HepG2 (cell line): ENCODE measurements around the gene PDILT. TPM values are rescaled to one million over a fixed set of nuclear protein-coding genes. Genes with fewer than 3 reads are reported as not detected.
A peak's percentile ranks its signal among the peaks of the same experiment; 100 is the strongest.

Source experiments
- ATAC-seq: fragments of 200-7000 bp; cut with Tn5 transposase; 3 replicates; pipeline ENCODE4 v1.9.1; 2020; ENCODE audit warnings: mild to moderate bottlenecking, moderate library complexity
- BruUV-seq: library from RNA; stranded (reverse); fragments of 400-500 nt; replicated peaks from 2 replicates; lab custom pipeline; 2021; lab: Mats Ljungman, UMichigan
- CTCF ChIA-PET: fragments of 300-600 bp; formaldehyde crosslinking; extraction: SDS; loops from one replicate; lab custom pipeline; 2021; ENCODE audit warnings: low total read pairs, inconsistent platforms, low intra/inter-chr PET ratio; lab: Yijun Ruan, JAX
- POLR2A ChIA-PET: fragments of 350-600 bp; sonication (Branson Sonifier 250); formaldehyde crosslinking; loops from one replicate; lab custom pipeline; 2020; ENCODE audit warnings: antibody characterized with exemption, inconsistent platforms; lab: Yijun Ruan, JAX
- DNase-seq: peaks from one replicate; pipeline ENCODE4 v3.0.0-alpha.2; 2015; ENCODE audit warnings: low spot score
- FAIRE-seq: peaks from 3 replicates; lab custom pipeline; 2011; peaks lifted over from hg19 to GRCh38; lab: Jason Lieb, UNC
- H2AFZ ChIP-seq: one replicate; pipeline ENCODE4 v1.6.1; 2011; ENCODE audit warnings: low read length, inconsistent platforms
- H3K27ac ChIP-seq: fragments of 300-600 bp; 3 replicates; pipeline ENCODE4 v1.8.0; 2011; ENCODE audit warnings: mixed run types, mild to moderate bottlenecking, mixed read lengths, low read length, inconsistent platforms; ENCODE audit not compliant: insufficient read depth; ENCODE audit errors: extremely low read length
- H3K27me3 ChIP-seq, 2 experiments: fragments of 200-600 bp in 1 of 2; 2 replicates in 1 of 2; 3 replicates in 1 of 2; pipeline versions ENCODE4 v1.6.0 to v1.8.0; 2011; ENCODE audit warnings: low read length in 2 of 2, mild to moderate bottlenecking in 2 of 2, moderate library complexity in 2 of 2, inconsistent platforms in 1 of 2; ENCODE audit not compliant: insufficient read depth in 2 of 2, control insufficient read depth in 1 of 2
- H3K36me3 ChIP-seq, 2 experiments: fragments of 200-600 bp in 1 of 2; replicated peaks in 1 of 2; 2 replicates in 1 of 2; 3 replicates in 1 of 2; pipeline versions ENCODE4 v1.5.1 to v1.8.0; 2011; ENCODE audit warnings: low read length in 2 of 2, inconsistent platforms in 1 of 2; ENCODE audit not compliant: insufficient read depth in 2 of 2, control insufficient read depth in 1 of 2
- H3K4me1 ChIP-seq: 2 replicates; pipeline ENCODE4 v1.5.1; 2012; ENCODE audit warnings: low read length, inconsistent platforms; ENCODE audit not compliant: insufficient read depth
- H3K4me2 ChIP-seq: 2 replicates; pipeline ENCODE4 v1.6.0; 2011; ENCODE audit warnings: low read depth, low read length, inconsistent platforms
- H3K4me3 ChIP-seq, 3 experiments: fragments of 200-600 bp in 1 of 3; sonication (generic), shearing (Covaris generic) in 1 of 3; replicated peaks in 1 of 3; 2 replicates each; pipeline ENCODE4 v1.5.1; 2011 to 2016; ENCODE audit warnings: low read length in 3 of 3, inconsistent platforms in 2 of 3, low read depth in 2 of 3, mild to moderate bottlenecking in 2 of 3, control low read depth in 1 of 3, mixed read lengths in 1 of 3; ENCODE audit not compliant: insufficient read depth in 1 of 3
- H3K79me2 ChIP-seq: one replicate; pipeline ENCODE4 v1.6.1; 2011; ENCODE audit warnings: low read length, inconsistent platforms; ENCODE audit not compliant: insufficient read depth
- H3K9ac ChIP-seq: 2 replicates; pipeline ENCODE4 v1.6.0; 2011; ENCODE audit warnings: mild to moderate bottlenecking, low read depth, low read length, inconsistent platforms; ENCODE audit not compliant: insufficient read depth
- H3K9me3 ChIP-seq: 2 replicates; pipeline ENCODE4 v1.5.1; 2012; ENCODE audit warnings: mild to moderate bottlenecking, low read length
- H4K20me1 ChIP-seq: 2 replicates; pipeline ENCODE4 v1.6.0; 2011; ENCODE audit warnings: inconsistent platforms, mild to moderate bottlenecking, low read length, moderate library complexity; ENCODE audit not compliant: insufficient read depth
- CAMTA2 ChIP-seq: sonication (generic); formaldehyde crosslinking; IDR thresholded peaks from 2 replicates; pipeline ENCODE4 v1.4.0; 2020; ENCODE audit warnings: mild to moderate bottlenecking, missing genetic modification reagents, borderline replicate concordance
- IRF9 ChIP-seq: sonication (generic); formaldehyde crosslinking; IDR thresholded peaks from 2 replicates; pipeline ENCODE4 v1.8.0; 2022; ENCODE audit warnings: missing genetic modification reagents, mild to moderate bottlenecking, borderline replicate concordance
- KDM4B ChIP-seq: sonication (generic); formaldehyde crosslinking; IDR thresholded peaks from 2 replicates; pipeline ENCODE4 v1.4.0; 2020; ENCODE audit warnings: missing genetic modification reagents
- MAF1 ChIP-seq: sonication (generic); formaldehyde crosslinking; IDR thresholded peaks from 2 replicates; pipeline ENCODE4 v1.5.0; 2020; ENCODE audit warnings: missing genetic modification reagents, borderline replicate concordance
- PBX3 ChIP-seq: sonication (generic); formaldehyde crosslinking; IDR thresholded peaks from 2 replicates; pipeline ENCODE4 v1.8.1; 2023; ENCODE audit warnings: missing genetic modification reagents, inconsistent platforms, borderline replicate concordance
- SMAD1 ChIP-seq: sonication (generic); formaldehyde crosslinking; IDR thresholded peaks from 2 replicates; pipeline ENCODE4 v1.4.0; 2020; ENCODE audit warnings: missing genetic modification reagents, low read depth, mild to moderate bottlenecking, borderline replicate concordance
- ZBTB2 ChIP-seq: sonication (generic); formaldehyde crosslinking; IDR thresholded peaks from 2 replicates; pipeline ENCODE4 v1.8.0; 2022; ENCODE audit warnings: low read depth, missing genetic modification reagents
- ZFP41 ChIP-seq: sonication (generic); formaldehyde crosslinking; IDR thresholded peaks from 2 replicates; pipeline ENCODE4 v1.4.0; 2020; ENCODE audit warnings: mild to moderate bottlenecking, missing genetic modification reagents, borderline replicate concordance
- ZNF282 ChIP-seq: fragments of 450-650 bp; IDR thresholded peaks from 2 replicates; pipeline ENCODE4 v1.6.1; 2018; ENCODE audit not compliant: partially characterized antibody
- ZNF354B ChIP-seq: sonication (generic); formaldehyde crosslinking; IDR thresholded peaks from 2 replicates; pipeline ENCODE4 v1.8.0; 2022; ENCODE audit warnings: mild to moderate bottlenecking, missing genetic modification reagents
- ZNF572 ChIP-seq: sonication (generic); formaldehyde crosslinking; IDR thresholded peaks from 2 replicates; pipeline ENCODE4 v1.5.1; 2020; ENCODE audit warnings: mild to moderate bottlenecking, missing genetic modification reagents
- ZNF784 ChIP-seq: sonication (generic); formaldehyde crosslinking; IDR thresholded peaks from 2 replicates; pipeline ENCODE4 v1.5.1; 2020; ENCODE audit warnings: missing genetic modification reagents, mild to moderate bottlenecking, borderline replicate concordance
- ZSCAN30 ChIP-seq: sonication (generic); formaldehyde crosslinking; IDR thresholded peaks from 2 replicates; pipeline ENCODE4 v1.5.0; 2020; ENCODE audit warnings: mild to moderate bottlenecking, missing genetic modification reagents
- WGBS: methylation state at CpG from one replicate; pipeline ENCODE4 v1.1.6; 2017; ENCODE audit warnings: low lambda C conversion rate; 5-methylcytosine and 5-hydroxymethylcytosine counted together
- in situ Hi-C: cut with HindIII; loops from 2 replicates; pipeline ENCODE4 v1.10.0; 2017; ENCODE audit warnings: low pct_unique_long_range_greater_than_20kb; ENCODE audit not compliant: extremely low pct_ligation_motif_present
- intact Hi-C: fragments of 100-400 bp; cut with micrococcal nuclease; formaldehyde crosslinking; loops from one replicate; pipeline ENCODE4 v1.10.0; 2022; ENCODE audit not compliant: unreplicated experiment
- polyA plus RNA-seq, 8 experiments: library from polyadenylated mRNA; depleted of rRNA in 3 of 8; stranded (reverse) in 7 of 8; unstranded in 1 of 8; fragments of >200 nt; fragmentation: Illumina TruSeq in 4 of 8; extraction: Trizol in 4 of 8; gene quantifications; 2 replicates each; pipeline versions ENCODE4 v1.2.1 to v1.2.3, GENCODE V29; 2011 to 2016; ENCODE audit warnings: low read depth in 4 of 8, missing spikeins in 1 of 8, mixed read lengths in 1 of 8; ENCODE audit not compliant: insufficient read depth in 1 of 8
- total RNA-seq, 5 experiments: library from RNA; depleted of rRNA; stranded (reverse); fragments of >200 nt; fragmentation: Illumina TruSeq; extraction: Trizol; gene quantifications; 2 replicates each; pipeline ENCODE4 v1.2.3, GENCODE V29; 2016; ENCODE audit warnings: low read depth in 1 of 5

PDILT gene
- total and polyA plus RNA-seq, 2 of the 13 experiments (the other 11 are each of a cell fraction or from before 2014, with no cell fraction given): not detected

GRCh38 chr16:20347666-20348364, 56.7 kb downstream of the PDILT start:
- Histone ChIP-seq H4K20me1 (no peaks in the 10 kb centered on the region), H3K4me1 (peaks cover 1% of the 10 kb centered on the region; the same call in 1 of the 2 replicates)
- TF ChIP-seq SMAD1 (no peak), ZBTB2 (CRISPR knock-in tag) (0 out of 2 replicates have a peak, but pooled peaks have one; percentile 16)
- TF ChIP-seq, all 625 proteins: peak for 1
- no peak overlapping the region for H3K27ac ChIP-seq
- WGBS: 37% methylated on average over 12 of the region's 12 CpGs
- BruUV-seq: no TSS peak
- CTCF ChIA-PET: no interaction called here
- H3K36me3 ChIP-seq: no peaks in the 10 kb centered on the region
- no peak for FAIRE-seq
- POLR2A ChIA-PET: no interaction called here
- no peak for DNase-seq
- no peak overlapping the region for H2AFZ ChIP-seq
- H3K9me3 ChIP-seq: no peaks in the 10 kb centered on the region
- no peak overlapping the region for H3K4me3 ChIP-seq
- intact Hi-C loops (no loop called here), in situ Hi-C loops (no loop called here)
- no peaks in the 10 kb centered on the region for H3K79me2 ChIP-seq
- ATAC-seq: no peak
- H3K9ac ChIP-seq: no peak overlapping the region
- no peak overlapping the region for H3K4me2 ChIP-seq
- H3K27me3 ChIP-seq: no peaks in the 10 kb centered on the region

DNA sequence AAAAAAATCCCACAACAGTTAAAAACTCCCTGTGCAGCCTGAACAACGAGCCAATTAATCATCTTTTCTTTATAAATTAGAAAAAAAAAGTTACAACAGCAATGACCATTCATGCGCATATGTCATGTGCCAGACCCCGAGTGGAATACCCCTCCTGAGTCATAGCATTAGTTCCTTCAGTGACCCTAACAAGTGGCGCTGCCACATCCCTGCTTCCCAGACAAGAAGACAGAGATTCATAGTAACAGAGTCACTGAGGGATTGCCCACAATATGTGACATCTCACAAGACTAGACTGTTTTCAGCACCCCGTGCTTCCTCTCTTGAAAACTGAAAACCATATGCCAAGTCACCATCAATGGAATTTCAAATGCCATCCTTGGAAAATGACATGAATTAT, 59.9 kb downstream of the PDILT start:
- ChIA-PET POLR2A (no interaction called here), CTCF (no interaction called here)
- no peaks in the 10 kb centered on the region for H3K36me3 ChIP-seq
- no peak overlapping the region for H3K4me2 ChIP-seq
- ATAC-seq (no peak), DNase-seq (no peak), FAIRE-seq (no peak)
- no peaks in the 10 kb centered on the region for H3K79me2 ChIP-seq
- WGBS: 28% methylated on average over 5 of the region's 5 CpGs
- H4K20me1 ChIP-seq: no peaks in the 10 kb centered on the region
- no peak overlapping the region for H2AFZ ChIP-seq
- H3K9me3 ChIP-seq: no peaks in the 10 kb centered on the region
- H3K4me3 ChIP-seq: no peak overlapping the region
- H3K27me3 ChIP-seq: no peaks in the 10 kb centered on the region; a peak in 1 of 5 replicates
- intact Hi-C loops: no loop called here
- BruUV-seq: no TSS peak
- no peak overlapping the region for H3K27ac ChIP-seq
- in situ Hi-C loops: no loop called here
- H3K9ac ChIP-seq: no peak overlapping the region
- H3K4me1 ChIP-seq: no peaks in the 10 kb centered on the region
- TF ChIP-seq MAF1: no peak
- no peak for TF ChIP-seq CAMTA2 (CRISPR knock-in tag)
- TF ChIP-seq PBX3: no peak
- TF ChIP-seq ZNF282: no peak
- TF ChIP-seq ZFP41 (CRISPR knock-in tag): no peak
- no peak for TF ChIP-seq ZNF354B (CRISPR knock-in tag)
- TF ChIP-seq KDM4B (CRISPR knock-in tag): no peak
- no peak for TF ChIP-seq ZNF784 (CRISPR knock-in tag)
- TF ChIP-seq ZSCAN30: no peak
- TF ChIP-seq ZNF572 (CRISPR knock-in tag): no peak
- TF ChIP-seq IRF9 (CRISPR knock-in tag): no peak
